ENCODE results near the gene CENPN. TPM values are rescaled to one million over a fixed set of nuclear protein-coding genes. Genes with fewer than 3 reads are reported as not detected.

CENPN gene
- total RNA-seq, 1 experiment from 2014 or later, result 38.4 TPM

DNA sequence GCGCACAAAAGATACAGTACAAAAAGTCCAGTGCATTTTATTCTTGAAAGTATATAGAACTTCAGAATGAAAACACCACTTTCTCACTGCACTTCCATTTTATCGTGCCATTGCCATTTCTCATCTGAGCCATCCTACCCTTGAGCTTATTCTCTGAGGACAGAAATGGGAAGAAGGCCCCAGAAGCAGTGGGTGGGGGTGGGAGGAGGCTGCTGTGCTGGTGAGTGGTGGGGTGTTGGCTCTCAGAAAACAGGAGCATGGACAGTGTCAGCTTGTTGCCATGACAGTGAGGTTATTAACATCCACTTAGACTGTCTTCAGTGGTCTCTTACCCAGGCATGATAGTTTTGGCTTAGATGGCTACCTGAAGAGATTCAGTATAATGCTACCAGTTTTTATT is 33.1 kb downstream of the CENPN start:
- no peak overlapping the region for H3K4me3 Mint-ChIP-seq (ENCODE audit: unreplicated experiment)
- no peaks in the 10 kb centered on the region for H3K27me3 Mint-ChIP-seq (ENCODE audit: insufficient read depth, unreplicated experiment)
- POLR2A ChIA-PET, result no interaction called here
- intact Hi-C loops (cut with micrococcal nuclease), result no loop called here
- H3K4me1 Mint-ChIP-seq (ENCODE audit: insufficient read depth, unreplicated experiment), result peaks cover 14% of the 10 kb centered on the region
- TF ChIP-seq CTCF (IDR thresholded peaks at IDR 0.05; ENCODE audit: unreplicated experiment), result no peak
- no peaks in the 10 kb centered on the region for H3K9me3 Mint-ChIP-seq (ENCODE audit: unreplicated experiment)
- CTCF ChIA-PET, result interaction anchor here (1.1 kb wide), 2 partner anchors 11 to 35 kb away, joined by 3 read pairs; no protein-coding TSS in a partner anchor
- H3K27ac Mint-ChIP-seq (ENCODE audit: low read depth, unreplicated experiment), result no peak overlapping the region
- no peak for DNase-seq (ENCODE audit: unreplicated experiment)
- BruUV-seq (replicated peaks), result no TSS peak
- H3K36me3 Mint-ChIP-seq (ENCODE audit: insufficient read depth, unreplicated experiment), result peaks cover 52% of the 10 kb centered on the region

GRCh38 chr16:81040842-81041241 is 33.8 kb downstream of the CENPN start:
- DNase-seq (ENCODE audit: unreplicated experiment), result no peak
- intact Hi-C loops (cut with micrococcal nuclease), result no loop called here
- POLR2A ChIA-PET, result no interaction called here

DNA sequence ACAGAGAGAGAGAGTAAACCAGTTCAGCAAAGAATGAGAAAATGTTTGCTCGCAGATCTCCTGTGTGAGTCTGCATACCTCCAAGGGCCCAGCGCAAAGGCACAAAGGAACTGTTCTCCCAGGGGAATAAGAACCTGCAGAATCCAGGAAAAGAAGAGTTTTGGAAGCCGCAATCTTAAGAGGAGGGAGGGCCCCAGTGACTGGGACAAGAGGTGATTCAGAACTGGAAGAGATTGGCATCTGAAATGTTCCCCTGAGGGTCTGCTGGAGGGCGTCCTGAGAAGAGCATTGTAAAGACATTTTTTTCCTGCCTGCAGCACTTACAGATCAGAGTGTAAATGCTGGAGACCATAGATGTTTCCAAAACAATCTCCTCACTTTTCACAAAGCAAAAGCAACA is 34.7 kb downstream of the CENPN start:
- no peak for TF ChIP-seq CTCF (IDR thresholded peaks at IDR 0.05; ENCODE audit: unreplicated experiment)
- intact Hi-C loops (cut with micrococcal nuclease), result no loop called here
- H3K27me3 Mint-ChIP-seq (ENCODE audit: insufficient read depth, unreplicated experiment), result no peaks in the 10 kb centered on the region
- CTCF ChIA-PET, result no interaction called here
- H3K4me3 Mint-ChIP-seq (ENCODE audit: unreplicated experiment), result no peak overlapping the region
- H3K9me3 Mint-ChIP-seq (ENCODE audit: unreplicated experiment), result no peaks in the 10 kb centered on the region
- BruUV-seq (replicated peaks), result no TSS peak
- H3K36me3 Mint-ChIP-seq (ENCODE audit: insufficient read depth, unreplicated experiment), result peaks cover 60% of the 10 kb centered on the region
- no peak overlapping the region for H3K27ac Mint-ChIP-seq (ENCODE audit: low read depth, unreplicated experiment)
- DNase-seq (ENCODE audit: unreplicated experiment), result no peak
- H3K4me1 Mint-ChIP-seq (ENCODE audit: insufficient read depth, unreplicated experiment), result peaks cover 13% of the 10 kb centered on the region
- POLR2A ChIA-PET, result no interaction called here

More at GRCh38 chr16:81040842-81041241, 33.8 kb downstream of the CENPN start:
- Mint-ChIP-seq H3K9me3 (ENCODE audit: unreplicated experiment) (no peaks in the 10 kb centered on the region), H3K4me1 (ENCODE audit: insufficient read depth, unreplicated experiment) (peaks cover 14% of the 10 kb centered on the region), H3K27ac (ENCODE audit: low read depth, unreplicated experiment) (no peak overlapping the region), H3K36me3 (ENCODE audit: insufficient read depth, unreplicated experiment) (peaks cover 60% of the 10 kb centered on the region), H3K27me3 (ENCODE audit: insufficient read depth, unreplicated experiment) (no peaks in the 10 kb centered on the region), H3K4me3 (ENCODE audit: unreplicated experiment) (no peak overlapping the region)
- no TSS peak for BruUV-seq (replicated peaks)
- TF ChIP-seq CTCF (IDR thresholded peaks at IDR 0.05; ENCODE audit: unreplicated experiment), result no peak
- CTCF ChIA-PET, result interaction anchor here (0.5 to 1.1 kb wide), 2 partner anchors 12 to 216 kb away, joined by 3 read pairs; no protein-coding TSS in a partner anchor

- no peak for TF ChIP-seq CTCF (IDR thresholded peaks at IDR 0.05; ENCODE audit: unreplicated experiment)
- Mint-ChIP-seq H3K27ac (ENCODE audit: low read depth, unreplicated experiment) (no peak overlapping the region), H3K4me3 (ENCODE audit: unreplicated experiment) (no peak overlapping the region), H3K36me3 (ENCODE audit: insufficient read depth, unreplicated experiment) (peaks cover 60% of the 10 kb centered on the region), H3K4me1 (ENCODE audit: insufficient read depth, unreplicated experiment) (peaks cover 5% of the 10 kb centered on the region), H3K27me3 (ENCODE audit: insufficient read depth, unreplicated experiment) (no peaks in the 10 kb centered on the region), H3K9me3 (ENCODE audit: unreplicated experiment) (no peaks in the 10 kb centered on the region)
- BruUV-seq (replicated peaks), result no TSS peak
- POLR2A ChIA-PET, result no interaction called here
- intact Hi-C loops (cut with micrococcal nuclease), result no loop called here
- CTCF ChIA-PET, result interaction anchor here (0.7 kb wide), 1 partner anchor 30 kb away, joined by 3 read pairs; no protein-coding TSS in a partner anchor
- DNase-seq (ENCODE audit: unreplicated experiment), result no peak
Measured at GRCh38 chr16:81042821-81043220, 35.8 kb downstream of the CENPN start.

Measured in MCF 10A (cell line).